HepG2 (cell line): ENCODE measurements around the gene TBX10. TPM values are rescaled to one million over a fixed set of nuclear protein-coding genes. Genes with fewer than 3 reads are reported as not detected.

Experiments
- ARNTL ChIP-seq: sonication (generic); formaldehyde crosslinking; IDR thresholded peaks from 2 replicates; pipeline ENCODE4 v1.4.0; 2020; ENCODE audit warnings: mild to moderate bottlenecking, missing genetic modification reagents
- GABPB1 ChIP-seq: IDR thresholded peaks from 2 replicates; pipeline ENCODE4 v1.6.1; 2016; ENCODE audit warnings: mild to moderate bottlenecking, missing genetic modification reagents, moderate library complexity, missing compliant biosample characterization
- POLR2AphosphoS5 ChIP-seq: IDR thresholded peaks from 2 replicates; pipeline ENCODE4 v1.6.1; 2012; ENCODE audit warnings: low read depth, low read length
- SIX4 ChIP-seq: sonication (generic); formaldehyde crosslinking; IDR thresholded peaks from 2 replicates; pipeline ENCODE4 v1.4.0; 2020; ENCODE audit warnings: missing genetic modification reagents
- ZMYM2 ChIP-seq: sonication (generic); formaldehyde crosslinking; IDR thresholded peaks from 2 replicates; pipeline ENCODE4 v1.8.0; 2022; ENCODE audit warnings: mild to moderate bottlenecking, missing genetic modification reagents
- ZNF747 ChIP-seq: sonication (generic); formaldehyde crosslinking; IDR thresholded peaks from 2 replicates; pipeline ENCODE4 v1.8.1; 2023; ENCODE audit warnings: missing genetic modification reagents, mild to moderate bottlenecking, borderline replicate concordance
- polyA plus RNA-seq, 8 experiments: library from polyadenylated mRNA; depleted of rRNA in 3 of 8; stranded (reverse) in 7 of 8; unstranded in 1 of 8; fragments of >200 nt; fragmentation: Illumina TruSeq in 4 of 8; extraction: Trizol in 4 of 8; gene quantifications; 2 replicates each; pipeline versions ENCODE4 v1.2.1 to v1.2.3, GENCODE V29; 2011 to 2016; ENCODE audit warnings: low read depth in 4 of 8, missing spikeins in 1 of 8, mixed read lengths in 1 of 8; ENCODE audit not compliant: insufficient read depth in 1 of 8
- total RNA-seq, 5 experiments: library from RNA; depleted of rRNA; stranded (reverse); fragments of >200 nt; fragmentation: Illumina TruSeq; extraction: Trizol; gene quantifications; 2 replicates each; pipeline ENCODE4 v1.2.3, GENCODE V29; 2016; ENCODE audit warnings: low read depth in 1 of 5
- TF ChIP-seq, protein P1 (sequence below): sonication (generic); formaldehyde crosslinking; IDR thresholded peaks from 2 replicates; pipeline ENCODE4 v1.4.0; 2020; ENCODE audit warnings: mild to moderate bottlenecking, missing genetic modification reagents

The TBX10 gene
- total and polyA plus RNA-seq, 2 of the 13 experiments (the other 11 are each of a cell fraction or from before 2014, with no cell fraction given): 0.27 to 1.7 TPM

DNA sequence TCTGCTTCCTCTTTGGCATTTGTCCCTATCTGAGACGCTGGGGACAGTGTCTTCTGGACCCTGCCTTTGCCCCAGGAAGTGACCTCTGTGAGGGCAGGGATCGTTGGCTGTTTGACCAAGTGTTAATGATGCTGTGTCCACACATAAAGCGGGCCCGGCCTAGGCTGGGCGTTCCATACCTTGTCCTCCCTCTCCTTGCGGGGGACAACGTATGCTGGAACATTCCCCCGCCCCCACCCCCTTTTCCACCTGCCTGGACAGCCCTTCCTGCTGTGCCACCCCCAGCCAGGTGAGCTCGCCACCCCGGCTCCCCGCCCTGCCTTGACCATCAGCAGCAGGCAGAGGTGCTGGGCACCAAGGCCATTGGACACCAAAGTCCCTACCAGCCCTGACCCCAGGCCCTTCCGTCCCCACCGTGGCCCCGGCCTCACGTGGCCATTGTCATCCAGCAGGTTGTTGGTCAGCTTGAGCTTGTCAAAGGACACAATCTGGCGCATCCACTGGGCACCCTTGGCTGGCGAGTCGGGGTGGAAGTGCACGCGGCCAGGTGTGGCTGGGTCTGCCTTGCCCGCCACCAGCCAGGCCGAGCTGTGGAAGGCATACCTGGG is 5.7 kb downstream of the TBX10 start (continued):
- TF ChIP-seq, protein P1, sequence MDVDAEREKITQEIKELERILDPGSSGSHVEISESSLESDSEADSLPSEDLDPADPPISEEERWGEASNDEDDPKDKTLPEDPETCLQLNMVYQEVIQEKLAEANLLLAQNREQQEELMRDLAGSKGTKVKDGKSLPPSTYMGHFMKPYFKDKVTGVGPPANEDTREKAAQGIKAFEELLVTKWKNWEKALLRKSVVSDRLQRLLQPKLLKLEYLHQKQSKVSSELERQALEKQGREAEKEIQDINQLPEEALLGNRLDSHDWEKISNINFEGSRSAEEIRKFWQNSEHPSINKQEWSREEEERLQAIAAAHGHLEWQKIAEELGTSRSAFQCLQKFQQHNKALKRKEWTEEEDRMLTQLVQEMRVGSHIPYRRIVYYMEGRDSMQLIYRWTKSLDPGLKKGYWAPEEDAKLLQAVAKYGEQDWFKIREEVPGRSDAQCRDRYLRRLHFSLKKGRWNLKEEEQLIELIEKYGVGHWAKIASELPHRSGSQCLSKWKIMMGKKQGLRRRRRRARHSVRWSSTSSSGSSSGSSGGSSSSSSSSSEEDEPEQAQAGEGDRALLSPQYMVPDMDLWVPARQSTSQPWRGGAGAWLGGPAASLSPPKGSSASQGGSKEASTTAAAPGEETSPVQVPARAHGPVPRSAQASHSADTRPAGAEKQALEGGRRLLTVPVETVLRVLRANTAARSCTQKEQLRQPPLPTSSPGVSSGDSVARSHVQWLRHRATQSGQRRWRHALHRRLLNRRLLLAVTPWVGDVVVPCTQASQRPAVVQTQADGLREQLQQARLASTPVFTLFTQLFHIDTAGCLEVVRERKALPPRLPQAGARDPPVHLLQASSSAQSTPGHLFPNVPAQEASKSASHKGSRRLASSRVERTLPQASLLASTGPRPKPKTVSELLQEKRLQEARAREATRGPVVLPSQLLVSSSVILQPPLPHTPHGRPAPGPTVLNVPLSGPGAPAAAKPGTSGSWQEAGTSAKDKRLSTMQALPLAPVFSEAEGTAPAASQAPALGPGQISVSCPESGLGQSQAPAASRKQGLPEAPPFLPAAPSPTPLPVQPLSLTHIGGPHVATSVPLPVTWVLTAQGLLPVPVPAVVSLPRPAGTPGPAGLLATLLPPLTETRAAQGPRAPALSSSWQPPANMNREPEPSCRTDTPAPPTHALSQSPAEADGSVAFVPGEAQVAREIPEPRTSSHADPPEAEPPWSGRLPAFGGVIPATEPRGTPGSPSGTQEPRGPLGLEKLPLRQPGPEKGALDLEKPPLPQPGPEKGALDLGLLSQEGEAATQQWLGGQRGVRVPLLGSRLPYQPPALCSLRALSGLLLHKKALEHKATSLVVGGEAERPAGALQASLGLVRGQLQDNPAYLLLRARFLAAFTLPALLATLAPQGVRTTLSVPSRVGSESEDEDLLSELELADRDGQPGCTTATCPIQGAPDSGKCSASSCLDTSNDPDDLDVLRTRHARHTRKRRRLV (CRISPR knock-in tag): no peak
- peak; percentile 11; the same call in 1 of the 2 replicates for TF ChIP-seq GABPB1 (CRISPR knock-in tag)
- no peak for TF ChIP-seq ARNTL
- 0 out of 2 replicates have a peak, but pooled peaks have one; percentile 12 for TF ChIP-seq ZMYM2 (CRISPR knock-in tag)
- TF ChIP-seq POLR2AphosphoS5: no peak
- TF ChIP-seq SIX4: no peak
- TF ChIP-seq ZNF747 (CRISPR knock-in tag): no peak
